OCI-LY7 (cell line): ENCODE results near the gene CACNA2D4. TPM values are rescaled to one million over a fixed set of nuclear protein-coding genes. Genes with fewer than 3 reads are reported as not detected.

Source experiments
- BruUV-seq: library from RNA; stranded (reverse); fragments of 400-500 nt; replicated peaks from 2 replicates; lab custom pipeline; 2021; lab: Mats Ljungman, UMichigan
- CTCF ChIA-PET: fragments of 300-600 bp; sonication (Branson Sonifier 250); formaldehyde crosslinking; loops from one replicate; lab custom pipeline; 2022; ENCODE audit warnings: antibody characterized with exemption; ENCODE audit not compliant: unreplicated experiment; lab: Charles Lee
- POLR2A ChIA-PET: fragments of 300-600 bp; sonication (Branson Sonifier 250); formaldehyde crosslinking; loops from one replicate; lab custom pipeline; 2022; ENCODE audit warnings: antibody characterized with exemption; lab: Charles Lee
- DNase-seq: peaks from one replicate; pipeline ENCODE4 v3.0.0-alpha.2; 2015; ENCODE audit warnings: low spot score
- H2AFZ ChIP-seq: fragments of 200-600 bp; sonication (generic), shearing (Covaris generic); 2 replicates; pipeline ENCODE4 v1.6.1; 2014; ENCODE audit warnings: mild to moderate bottlenecking, antibody characterized with exemption, low read length, moderate library complexity
- H3K27ac ChIP-seq: fragments of 200-600 bp; sonication (generic); 2 replicates; pipeline ENCODE4 v1.5.1; 2014; ENCODE audit warnings: mixed run types, low read depth, mild to moderate bottlenecking, moderate library complexity, low read length, inconsistent platforms; ENCODE audit not compliant: poor library complexity, severe bottlenecking
- H3K36me3 ChIP-seq: fragments of 200-600 bp; sonication (generic); 2 replicates; pipeline ENCODE4 v1.6.1; 2014; ENCODE audit warnings: mild to moderate bottlenecking, antibody characterized with exemption, low read length, moderate library complexity, mixed read lengths; ENCODE audit not compliant: insufficient read depth
- H3K4me1 ChIP-seq: fragments of 200-600 bp; sonication (generic); 2 replicates; pipeline ENCODE4 v1.5.1; 2014; ENCODE audit warnings: mild to moderate bottlenecking, low read length; ENCODE audit not compliant: insufficient read depth, poor library complexity, severe bottlenecking
- H3K4me2 ChIP-seq: fragments of 200-600 bp; sonication (generic); 2 replicates; pipeline ENCODE4 v1.6.1; 2014; ENCODE audit warnings: mild to moderate bottlenecking, low read length
- H3K4me3 ChIP-seq: fragments of 200-600 bp; sonication (generic); 2 replicates; pipeline ENCODE4 v1.5.1; 2014; ENCODE audit warnings: mild to moderate bottlenecking, low read depth, low read length; ENCODE audit not compliant: poor library complexity, severe bottlenecking
- H3K79me2 ChIP-seq: fragments of 200-600 bp; sonication (generic); 2 replicates; pipeline ENCODE4 v1.6.1; 2016; ENCODE audit warnings: low read depth, mild to moderate bottlenecking, low read length, moderate library complexity, mixed read lengths; ENCODE audit not compliant: insufficient read depth
- H3K9me2 ChIP-seq: fragments of 200-600 bp; sonication (generic); 2 replicates; pipeline ENCODE4 v1.6.1; 2016; ENCODE audit warnings: mild to moderate bottlenecking, low read length, mixed read lengths; ENCODE audit not compliant: insufficient read depth
- H3K9me3 ChIP-seq: fragments of 200-600 bp; sonication (generic); 2 replicates; pipeline ENCODE4 v1.6.1; 2014; ENCODE audit warnings: mild to moderate bottlenecking, mixed run types, low read length, mixed read lengths
- H4K20me1 ChIP-seq: fragments of 200-600 bp; sonication (generic); 2 replicates; pipeline ENCODE4 v1.6.1; 2014; ENCODE audit warnings: mild to moderate bottlenecking, antibody characterized with exemption, low read length, moderate library complexity, mixed read lengths; ENCODE audit not compliant: insufficient read depth
- CTCF ChIP-seq: fragments of 200-600 bp; sonication (generic); conservative IDR thresholded peaks from 2 replicates; pipeline ENCODE4 v1.5.1; 2014; ENCODE audit warnings: mild to moderate bottlenecking, antibody characterized with exemption, low read length, moderate library complexity, mixed read lengths
- EZH2phosphoT487 ChIP-seq: fragments of 200-600 bp; sonication (generic); IDR thresholded peaks from 2 replicates; pipeline ENCODE4 v1.6.1; 2018; ENCODE audit warnings: low read depth, borderline replicate concordance, mild to moderate bottlenecking, mixed run types, antibody characterized with exemption, low read length, moderate library complexity, mixed read lengths
- intact Hi-C: fragments of 100-400 bp; cut with micrococcal nuclease; formaldehyde crosslinking; loops from one replicate; pipeline ENCODE4 v1.10.0; 2022; ENCODE audit not compliant: unreplicated experiment
- total RNA-seq, 2 experiments: library from RNA; depleted of rRNA in 1 of 2; stranded (reverse); fragments of >200 nt in 1 of 2; shearing (Covaris generic) in 1 of 2; gene quantifications; 2 replicates each; pipeline ENCODE4 v1.2.3, GENCODE V29; 2014 to 2022

Gene CACNA2D4
- total RNA-seq, 2 experiments from 2014 or later, result 0.13 TPM; not detected in 1

GRCh38 chr12:1882850-1883470 is 35.5 kb downstream of the CACNA2D4 start:
- ChIA-PET CTCF (no interaction called here), POLR2A (no interaction called here)
- BruUV-seq, result no TSS peak
- Histone ChIP-seq H3K4me2 (no peak overlapping the region), H3K4me3 (no peak overlapping the region), H3K27ac (no peak overlapping the region), H3K79me2 (no peaks in the 10 kb centered on the region), H2AFZ (no peak overlapping the region), H3K36me3 (no peaks in the 10 kb centered on the region), H3K9me2 (no peaks in the 10 kb centered on the region), H4K20me1 (no peaks in the 10 kb centered on the region), H3K4me1 (no peaks in the 10 kb centered on the region), H3K9me3 (no peaks in the 10 kb centered on the region)
- DNase-seq, result no peak
- intact Hi-C loops, result no loop called here
- TF ChIP-seq CTCF (no peak), EZH2phosphoT487 (no peak)

DNA sequence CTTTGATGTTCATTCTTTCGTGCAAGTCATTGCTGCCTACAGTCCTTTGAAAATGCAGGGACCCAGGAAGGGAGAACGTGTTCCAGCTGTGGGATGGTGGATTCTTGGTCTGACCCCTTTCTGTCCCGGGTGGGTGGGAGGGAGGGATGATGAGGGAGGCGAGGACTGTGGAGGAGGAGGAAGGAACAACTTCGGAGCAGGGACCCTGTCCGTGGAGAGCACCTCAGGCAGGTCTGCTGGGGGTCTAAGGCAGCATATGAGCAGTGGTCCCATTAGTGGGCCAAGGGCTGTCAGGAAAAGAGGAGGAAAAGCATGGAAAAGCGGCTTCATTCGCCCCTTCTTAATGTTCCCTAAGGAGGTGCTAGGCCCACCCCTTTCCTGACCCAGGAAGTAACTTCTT is 36.0 kb downstream of the CACNA2D4 start:
- no TSS peak for BruUV-seq
- Histone ChIP-seq H2AFZ (no peak overlapping the region), H3K4me1 (no peaks in the 10 kb centered on the region), H3K36me3 (no peaks in the 10 kb centered on the region), H3K27ac (no peak overlapping the region), H4K20me1 (no peaks in the 10 kb centered on the region), H3K9me3 (no peaks in the 10 kb centered on the region), H3K79me2 (no peaks in the 10 kb centered on the region), H3K4me3 (no peak overlapping the region), H3K9me2 (no peaks in the 10 kb centered on the region), H3K4me2 (no peak overlapping the region)
- ChIA-PET POLR2A (no interaction called here), CTCF (no interaction called here)
- intact Hi-C loops, result no loop called here
- TF ChIP-seq EZH2phosphoT487, result no peak
- TF ChIP-seq CTCF, result no peak
- no peak for DNase-seq

- no peaks in the 10 kb centered on the region for H3K36me3 ChIP-seq
- H4K20me1 ChIP-seq, result no peaks in the 10 kb centered on the region
- H2AFZ ChIP-seq, result no peak overlapping the region
- no peak overlapping the region for H3K4me3 ChIP-seq
- ChIA-PET CTCF (no interaction called here), POLR2A (no interaction called here)
- H3K9me2 ChIP-seq, result no peaks in the 10 kb centered on the region
- no TSS peak for BruUV-seq
- no peak overlapping the region for H3K27ac ChIP-seq
- no peaks in the 10 kb centered on the region for H3K79me2 ChIP-seq
- no peaks in the 10 kb centered on the region for H3K9me3 ChIP-seq
- H3K4me2 ChIP-seq, result no peak overlapping the region
- intact Hi-C loops, result no loop called here
- no peak for DNase-seq
- H3K4me1 ChIP-seq, result no peaks in the 10 kb centered on the region
- no peak for TF ChIP-seq CTCF
- no peak for TF ChIP-seq EZH2phosphoT487
Measured at GRCh38 chr12:1881936-1882335, 36.5 kb downstream of the CACNA2D4 start.
